Bone marrow (tissue), 2 donors: ENCODE data around the gene SHCBP1L.

Experiments
- DNase-seq, 2 donors: peaks; one replicate each; lab custom pipeline; 2025; lab: John Stamatoyannopoulos, UW

Gene SHCBP1L

DNA sequence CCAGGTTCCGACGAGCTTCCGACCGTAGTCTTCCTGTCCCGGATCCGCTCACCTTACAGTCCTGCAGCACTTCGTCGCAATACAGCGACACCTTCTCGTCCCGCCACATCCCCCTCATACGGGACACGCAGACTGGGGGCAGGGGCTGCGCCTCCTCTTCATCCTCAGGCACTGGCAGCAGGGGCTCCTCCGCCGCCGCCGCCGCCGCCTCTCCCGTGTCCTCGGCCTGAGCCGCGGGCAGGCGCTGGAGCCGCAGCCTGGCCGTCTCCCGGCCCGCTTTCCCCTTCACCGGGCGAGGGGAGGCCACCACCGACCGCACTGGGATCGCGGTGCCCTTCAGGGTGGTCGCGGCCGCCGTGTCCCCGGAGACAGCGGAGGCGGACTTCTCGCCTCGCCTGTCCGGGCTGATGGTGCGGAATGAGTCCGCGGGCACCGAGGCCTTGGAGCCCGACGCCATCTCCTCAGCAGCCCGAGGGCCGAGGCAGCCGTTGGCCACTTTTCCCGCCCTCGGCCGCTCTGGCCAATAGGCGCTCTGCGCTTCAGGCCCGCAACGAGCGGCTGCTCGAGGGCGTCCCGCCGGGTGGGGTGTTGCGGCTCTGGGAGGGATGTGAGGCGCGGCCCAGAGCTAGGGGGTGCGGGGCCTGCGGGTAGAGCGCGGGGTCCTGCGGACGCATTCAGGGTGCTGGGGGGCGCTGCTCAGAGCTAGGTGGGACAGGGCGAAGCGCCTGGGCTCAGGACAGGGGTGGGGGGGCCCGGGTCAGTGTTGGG is at the start of gene SHCBP1L:
Gene SHCBP1L (minus strand): TSS at position 490 of the 768 bp plus-strand sequence. CDS start 33 bp downstream, at position 457.
- DNase-seq: no peak

DNA sequence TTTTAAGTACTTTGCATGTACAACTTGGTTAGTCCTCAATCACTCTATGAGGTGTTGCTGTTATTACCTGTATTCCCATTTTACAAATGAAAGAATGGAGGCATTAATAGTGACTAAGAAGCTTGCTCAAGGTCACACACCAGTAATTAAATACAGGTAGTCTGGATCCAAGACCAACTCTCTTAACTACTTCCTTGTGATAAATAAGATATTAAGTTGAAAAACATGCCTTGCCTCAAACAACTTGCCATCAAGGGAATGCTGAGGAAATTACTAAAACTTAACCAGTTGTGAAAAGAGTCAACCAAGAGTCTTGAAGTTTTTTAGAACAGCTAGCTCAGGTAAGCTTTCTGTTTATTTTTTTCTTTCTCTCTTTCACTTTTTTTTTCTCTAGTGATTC is 49.3 kb upstream of the SHCBP1L start:
- DNase-seq: no peak

DNA sequence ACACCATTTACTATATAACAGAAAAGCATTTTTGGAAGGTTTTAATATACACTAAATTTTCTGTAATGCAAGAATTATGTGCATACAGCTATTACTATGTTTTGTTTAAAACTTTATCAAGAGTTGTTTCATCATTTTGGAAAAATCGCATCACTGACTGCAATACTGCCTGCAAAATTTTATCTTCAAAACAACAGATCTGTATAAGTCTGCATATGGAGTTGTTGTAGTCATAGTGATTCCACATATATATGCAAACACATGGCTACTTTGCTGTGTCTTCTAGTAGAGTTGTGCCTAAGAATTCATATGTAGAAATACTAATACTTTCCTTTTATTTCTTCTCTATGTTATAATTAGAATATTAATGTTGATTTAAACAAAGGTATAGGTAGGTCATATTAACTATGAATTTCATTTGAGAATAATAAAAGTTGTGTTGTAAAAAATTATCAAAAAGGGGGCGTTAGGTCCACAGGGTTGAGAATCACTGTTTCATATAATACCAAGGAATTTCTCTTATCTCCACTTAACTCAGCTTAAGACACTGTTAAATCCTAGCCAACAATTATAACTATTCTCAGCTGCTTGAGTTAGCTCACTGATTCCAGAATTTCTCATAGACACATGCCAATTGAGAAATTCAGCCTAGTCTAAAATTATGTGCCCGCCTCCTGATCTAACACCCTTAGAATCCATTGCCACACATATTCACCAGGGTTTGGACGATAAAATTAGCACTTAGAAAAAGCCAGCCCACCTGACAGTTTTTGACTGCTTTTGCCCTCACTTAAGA is 47.4 kb upstream of the SHCBP1L start:
- DNase-seq: no peak

DNA sequence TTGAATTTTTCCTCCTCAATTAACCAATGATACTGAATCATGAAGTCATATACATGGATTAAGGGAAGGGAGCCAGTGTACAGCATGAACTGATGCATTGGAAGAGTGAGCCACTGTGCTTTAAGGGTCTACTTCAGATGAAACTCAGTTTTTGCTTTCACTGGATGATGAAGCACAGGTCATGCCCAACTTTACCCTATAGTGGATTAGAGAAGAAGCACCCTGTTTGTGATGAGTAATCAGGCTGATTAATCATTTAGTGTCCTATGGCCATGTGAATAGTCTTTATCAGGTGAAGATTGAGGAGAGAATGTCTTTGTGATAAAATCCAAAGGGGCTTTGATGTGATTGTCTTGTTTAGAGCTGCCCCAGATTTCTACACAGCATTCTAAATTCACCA is 45.5 kb upstream of the SHCBP1L start:
- DNase-seq: no peak

DNA sequence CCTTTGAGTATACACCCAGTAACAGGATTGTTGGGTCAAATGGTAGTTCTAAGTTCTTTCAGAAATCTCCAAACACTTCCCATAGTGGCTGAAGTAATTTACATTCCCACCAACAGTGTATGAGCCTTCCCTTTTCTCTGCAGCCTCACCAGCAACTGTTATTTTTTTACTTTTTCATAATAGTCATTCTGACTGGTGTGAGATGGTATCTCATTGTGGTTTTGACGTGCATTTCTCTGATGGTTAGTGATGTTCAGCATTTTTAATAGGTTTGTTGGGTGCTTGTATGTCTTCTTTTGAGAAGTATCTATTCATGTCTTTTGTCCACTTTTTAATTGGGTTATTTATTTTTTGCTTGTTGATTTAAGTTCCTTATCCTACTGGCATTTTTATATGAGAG is 43.9 kb upstream of the SHCBP1L start:
- DNase-seq: no peak

DNA sequence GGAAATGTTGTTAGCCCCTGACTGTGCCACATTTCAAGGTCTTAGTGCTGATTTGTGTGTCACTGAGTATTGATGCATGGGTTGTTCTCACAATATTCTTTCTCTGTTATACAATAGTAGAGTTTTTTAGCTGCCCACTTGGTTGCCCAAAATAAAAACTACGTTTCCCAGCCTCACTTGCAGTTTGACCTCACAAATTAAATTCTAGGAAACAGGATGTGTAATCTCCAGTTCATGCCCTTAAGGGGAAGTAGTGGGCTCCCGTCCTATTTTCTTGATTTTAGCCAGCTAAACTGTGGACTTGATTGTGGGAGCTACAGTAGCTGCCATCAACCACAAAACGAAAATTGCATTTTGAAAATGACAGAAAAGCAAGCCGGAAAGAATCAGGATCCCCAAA is 42.9 kb upstream of the SHCBP1L start:
- DNase-seq: no peak

DNA sequence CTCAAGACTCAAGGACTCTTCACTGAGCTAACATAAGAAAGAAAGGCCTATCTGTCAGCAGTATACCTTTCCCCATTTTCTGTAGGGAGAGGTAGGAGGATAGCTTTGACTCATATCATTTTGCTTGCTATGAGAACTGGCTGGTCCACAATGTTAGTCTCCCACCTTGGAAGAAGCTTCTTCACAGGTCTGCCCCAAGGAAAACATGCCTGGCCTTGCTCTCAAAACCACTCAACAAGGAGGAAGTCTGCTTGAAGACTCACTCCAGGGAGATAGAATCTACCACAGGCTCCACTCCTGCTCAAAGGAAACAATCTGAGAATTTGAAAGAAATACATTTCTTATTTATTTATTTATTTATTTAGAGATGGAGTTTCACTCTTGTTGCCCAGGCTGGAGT is 40.8 kb upstream of the SHCBP1L start:
- DNase-seq: no peak

DNA sequence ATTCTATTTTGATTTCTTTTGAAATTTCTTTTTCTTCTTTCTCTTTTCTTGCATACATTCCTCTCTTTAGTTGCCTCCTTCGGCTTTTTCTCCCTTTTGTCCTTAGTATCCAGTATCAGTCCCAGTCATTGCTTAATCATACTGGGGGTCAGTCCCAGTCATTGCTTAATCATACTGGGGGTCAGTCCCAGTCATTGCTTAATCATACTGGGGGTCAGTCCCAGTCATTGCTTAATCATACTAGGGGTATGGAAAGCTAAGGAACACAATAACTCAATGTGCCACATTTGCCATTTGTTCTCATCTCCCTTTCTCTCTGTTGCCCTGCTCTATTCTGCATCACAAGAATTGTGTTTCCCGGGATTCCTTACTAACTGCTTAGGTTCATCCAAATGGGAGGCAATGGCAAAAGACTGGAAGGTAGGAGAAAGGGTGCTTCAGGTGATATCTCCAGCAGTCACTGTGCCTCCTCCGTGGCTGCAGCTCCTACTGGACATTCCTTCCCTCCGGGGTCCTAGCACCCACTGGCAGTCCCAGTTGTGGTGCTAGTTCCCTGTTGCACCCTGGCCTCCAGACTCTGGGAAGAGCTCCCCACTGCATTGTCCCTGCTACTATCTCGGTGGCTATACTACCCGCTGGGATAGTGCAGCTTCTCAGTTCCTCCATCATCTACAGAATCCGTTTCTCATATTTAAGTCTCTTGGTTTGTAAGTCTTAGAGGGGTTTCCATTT is 37.6 kb upstream of the SHCBP1L start:
- DNase-seq: no peak

DNA sequence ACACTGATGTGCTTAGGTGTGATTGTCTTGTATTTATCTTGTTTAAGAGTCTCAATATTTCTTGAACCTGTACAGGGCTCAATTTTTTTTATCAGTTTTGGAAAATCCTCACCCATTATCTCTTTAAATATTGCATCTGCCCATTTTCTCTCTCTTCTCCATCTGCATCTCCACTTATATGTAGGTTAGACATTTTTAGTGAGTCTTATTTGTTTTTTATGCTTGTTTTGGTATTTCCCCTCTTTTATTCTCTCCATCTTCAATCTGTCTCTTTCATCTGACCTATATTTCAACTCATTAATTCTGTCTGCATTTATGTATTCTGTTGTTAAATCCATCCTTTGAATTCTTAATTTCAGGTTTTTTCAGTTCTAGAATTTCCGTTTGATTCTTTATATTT is 32.9 kb upstream of the SHCBP1L start:
- DNase-seq: no peak

DNA sequence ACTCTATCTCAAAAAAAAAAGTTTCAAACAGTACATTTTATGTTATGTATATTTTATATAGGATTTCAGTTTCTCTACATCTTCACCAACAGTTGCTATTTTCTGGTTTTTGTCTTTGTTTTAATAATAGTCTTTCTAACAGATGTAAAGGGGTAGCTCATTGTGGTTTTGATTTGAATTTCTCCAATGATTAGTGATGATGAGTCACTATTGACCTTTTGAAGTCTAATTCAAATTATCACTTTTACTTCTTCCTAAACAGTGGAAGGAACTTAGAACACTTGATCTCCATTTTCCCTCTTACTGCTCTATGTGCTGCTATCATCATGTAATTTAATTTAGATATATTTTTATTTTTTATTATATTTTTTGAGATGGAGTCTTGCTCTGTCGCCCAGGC is 31.7 kb upstream of the SHCBP1L start:
- no peak for DNase-seq

DNA sequence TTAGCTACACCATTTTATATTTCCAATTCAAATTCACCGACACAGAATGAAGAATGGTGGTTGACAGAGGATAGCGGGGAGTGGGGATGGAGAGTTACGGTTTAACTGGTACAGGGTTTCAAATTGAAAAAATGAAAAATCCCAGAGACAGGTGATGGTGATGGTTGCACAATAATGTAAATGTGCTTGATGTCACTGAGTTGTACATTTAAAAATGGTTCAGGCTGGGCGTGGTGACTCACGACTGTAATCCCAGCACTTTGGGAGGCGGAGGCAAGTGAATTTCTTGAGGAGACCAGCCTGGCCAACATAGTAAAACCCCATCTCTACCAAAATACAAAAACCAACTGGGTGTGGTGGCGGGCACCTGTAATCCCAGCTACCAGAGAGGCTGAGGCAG is 31.2 kb upstream of the SHCBP1L start:
- DNase-seq: no peak

DNA sequence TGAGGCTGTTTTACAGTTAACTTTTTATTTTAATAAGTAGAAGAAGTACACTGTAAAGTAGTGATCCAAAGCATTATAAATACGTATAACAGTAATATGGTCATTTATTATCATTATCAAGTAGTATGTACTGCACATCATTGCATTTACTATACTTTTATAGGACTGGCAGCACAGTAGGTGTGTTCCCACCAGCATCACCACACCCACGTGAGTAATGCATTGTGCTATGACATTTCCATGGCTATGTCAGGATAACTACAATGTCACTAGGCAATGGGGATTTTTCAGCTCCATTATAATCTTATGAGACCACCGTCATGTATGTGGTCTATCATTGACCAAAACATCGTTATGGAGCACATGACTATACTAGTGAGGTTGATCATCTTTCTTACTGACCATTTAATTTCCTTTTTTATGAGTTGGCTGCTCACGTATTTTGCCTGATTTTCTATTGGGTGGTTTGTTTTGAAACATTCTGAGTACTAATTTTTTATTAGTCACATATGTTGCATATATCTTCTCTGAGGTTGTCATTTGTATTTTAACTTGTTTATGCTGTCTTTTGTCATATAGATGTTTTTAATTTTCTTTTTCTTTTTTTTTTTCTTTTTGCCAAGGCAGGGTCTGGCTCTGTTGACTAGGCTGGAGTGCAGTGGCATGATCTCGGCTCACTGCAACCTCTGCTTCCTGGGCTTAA is 25.3 kb upstream of the SHCBP1L start:
- no peak for DNase-seq

DNA sequence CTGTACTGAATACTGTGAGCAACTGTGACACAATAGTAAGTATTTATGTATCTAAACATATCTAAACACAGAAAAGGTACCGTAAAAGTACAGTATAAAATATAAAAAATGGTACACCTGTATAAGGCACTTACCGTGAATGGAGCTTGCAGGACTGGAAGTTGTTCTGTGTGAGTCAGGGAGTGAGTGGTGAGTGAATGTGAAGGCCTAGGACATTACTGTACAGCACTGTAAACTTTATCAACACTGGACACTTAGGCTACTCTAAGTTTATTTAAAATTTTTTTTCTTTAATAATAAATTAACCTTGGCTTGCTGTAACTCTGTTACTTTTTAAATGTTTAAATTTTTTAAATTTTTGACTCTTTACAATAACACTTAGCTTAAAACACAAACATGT is 24.5 kb upstream of the SHCBP1L start:
- no peak for DNase-seq

DNA sequence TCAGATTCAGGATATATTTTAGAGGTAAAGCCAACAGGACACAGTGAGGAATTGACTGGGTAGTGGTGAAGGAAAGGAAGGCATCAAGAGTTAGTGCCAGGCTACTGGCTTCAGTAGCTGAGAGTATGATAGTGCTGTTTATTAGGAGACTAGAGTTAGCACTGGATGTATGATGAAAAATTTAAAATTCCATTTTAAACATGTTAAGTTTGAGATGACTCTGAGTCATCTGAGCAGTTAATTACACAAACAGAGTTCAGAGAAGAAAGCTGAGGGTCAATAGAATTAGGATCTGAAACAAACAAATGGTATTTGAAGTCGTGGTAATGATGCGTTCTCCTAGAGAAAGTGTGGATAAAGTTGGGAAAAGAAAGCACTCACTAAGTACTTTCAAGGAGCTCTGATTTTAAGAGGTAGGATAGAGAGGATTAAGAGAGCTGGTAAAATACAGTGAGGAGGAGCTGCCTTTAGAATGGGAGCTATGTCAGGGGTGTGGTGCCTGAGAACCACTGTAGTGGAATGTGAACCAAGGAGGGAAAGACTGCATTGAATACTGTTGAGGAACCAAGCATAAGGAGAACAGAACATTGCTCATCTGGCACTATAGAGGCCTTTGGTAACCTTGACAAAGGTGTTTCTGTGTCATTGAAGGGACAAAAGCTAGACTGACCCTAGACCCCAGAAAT is 21.7 kb upstream of the SHCBP1L start:
- no peak for DNase-seq

DNA sequence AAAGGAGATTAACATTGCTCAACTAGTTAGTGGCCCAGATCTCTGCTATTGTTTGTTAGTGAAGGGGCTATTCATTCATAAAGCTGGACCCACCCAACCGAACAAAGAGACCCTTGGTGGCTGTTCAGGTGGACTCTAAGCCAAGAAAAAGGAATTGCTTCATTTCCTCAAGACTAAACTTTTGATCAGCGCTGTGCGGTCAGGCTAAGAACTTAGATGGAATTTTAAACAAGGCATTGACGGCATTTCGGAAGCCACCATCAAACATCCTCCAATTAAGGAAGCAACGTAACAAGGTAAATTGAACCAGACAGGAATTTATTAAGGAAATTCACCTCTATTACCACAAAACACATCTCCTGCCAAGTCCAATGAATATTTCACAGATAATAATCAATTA is 19.9 kb upstream of the SHCBP1L start:
- DNase-seq: no peak

DNA sequence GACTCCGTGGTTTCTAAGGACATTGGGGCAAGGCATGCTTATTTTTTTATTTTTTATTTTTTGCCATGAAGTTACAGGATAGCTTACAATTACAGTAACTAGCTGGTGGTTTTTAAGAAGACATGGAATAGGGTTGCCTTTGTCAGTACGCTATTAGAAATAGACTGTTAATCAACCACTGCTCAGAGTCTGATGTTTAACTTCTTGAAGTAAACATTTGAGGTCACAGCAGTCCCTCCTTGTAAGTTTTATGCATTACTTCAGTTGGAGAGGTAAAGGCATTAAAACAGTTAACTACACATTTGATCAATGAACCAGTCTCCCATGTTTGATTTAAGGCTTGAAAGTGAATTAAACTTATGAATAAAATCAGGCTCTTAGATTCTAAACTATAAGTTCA is 19.3 kb upstream of the SHCBP1L start:
- no peak for DNase-seq

DNA sequence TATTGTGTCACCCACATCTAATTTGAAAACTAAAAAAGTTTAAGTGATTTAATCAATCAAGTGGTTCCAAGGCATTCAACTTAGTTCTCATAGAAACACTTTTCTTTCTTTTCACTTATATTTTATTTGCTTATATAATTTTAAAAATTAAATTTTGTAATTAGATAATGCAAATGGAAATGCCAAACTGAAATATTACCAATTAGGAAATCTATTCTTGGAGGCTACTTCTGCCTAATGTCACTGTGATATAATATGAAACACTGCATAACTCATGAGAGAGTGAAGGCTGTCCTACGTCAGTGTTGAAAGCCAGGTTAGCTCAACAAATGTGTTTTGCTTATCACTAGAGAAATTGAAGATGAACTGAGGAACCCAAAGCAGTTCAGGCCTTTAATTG is 18.3 kb upstream of the SHCBP1L start:
- no peak for DNase-seq

DNA sequence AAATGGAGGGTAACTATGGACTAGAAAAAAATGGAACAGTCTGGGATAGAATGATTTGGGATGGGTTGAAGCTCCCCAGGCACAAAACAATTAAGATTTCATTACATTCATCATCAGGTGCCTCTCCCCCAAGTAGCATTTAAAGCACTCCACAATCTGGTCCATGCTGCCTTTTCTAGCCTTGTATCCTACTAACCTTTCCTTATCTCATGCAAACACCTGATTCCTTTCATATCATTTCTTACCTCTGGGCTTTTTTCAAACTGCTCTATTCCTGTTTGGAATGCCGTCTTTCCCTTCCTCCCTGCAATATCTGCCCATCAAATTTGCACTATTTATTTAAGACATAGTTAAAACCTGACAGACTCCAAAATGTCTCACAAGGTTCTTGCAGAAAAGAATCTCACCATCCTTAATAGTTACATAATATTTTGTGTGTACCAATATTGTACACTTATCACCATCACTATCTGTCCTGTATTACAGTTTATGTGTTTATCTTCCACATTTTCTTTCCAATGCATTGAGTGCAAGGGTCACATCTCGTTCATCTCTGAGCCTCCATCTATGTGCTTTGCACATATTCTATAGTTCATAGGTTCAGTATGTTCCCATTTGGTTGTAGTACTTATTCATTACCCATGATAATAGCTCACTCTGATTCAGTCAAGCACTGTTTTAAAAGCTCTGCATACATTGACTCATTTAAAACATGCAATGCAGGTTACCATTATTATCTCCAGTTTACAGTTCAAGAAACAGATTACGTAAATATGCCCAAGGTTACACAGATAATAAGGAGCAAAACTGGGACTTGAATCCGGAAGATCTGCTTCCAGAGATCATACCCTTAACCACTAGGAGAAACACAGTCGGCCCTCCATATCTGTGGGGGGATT is 16.1 kb upstream of the SHCBP1L start:
- DNase-seq: no peak

DNA sequence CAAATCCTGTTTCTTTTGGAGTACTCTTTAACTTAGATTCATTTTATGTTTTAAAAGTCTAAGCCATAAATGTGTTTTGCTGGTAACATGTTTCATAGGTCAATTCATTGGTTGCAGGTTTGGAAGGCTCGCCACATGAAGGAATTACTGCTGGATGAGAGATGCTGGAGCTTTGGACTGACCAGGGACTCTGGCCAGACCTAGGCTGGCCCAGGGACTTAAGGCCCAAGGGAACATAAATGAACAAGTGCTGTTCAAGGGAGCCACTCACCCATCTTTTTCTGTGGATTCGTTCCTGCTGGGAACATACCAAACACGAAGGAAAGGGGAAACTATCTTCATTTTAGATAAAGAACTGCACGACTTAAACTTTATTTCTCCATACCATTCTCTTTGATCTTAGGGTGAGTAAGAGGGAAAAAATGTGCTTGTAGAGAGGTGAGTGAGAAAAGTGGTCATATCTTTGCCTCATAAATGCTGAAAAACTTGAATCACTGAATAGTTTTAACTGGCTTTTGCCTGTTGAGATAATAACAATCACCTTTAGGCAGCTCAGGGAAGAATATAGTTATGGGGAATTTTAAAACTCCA is 15.3 kb upstream of the SHCBP1L start:
- no peak for DNase-seq

DNA sequence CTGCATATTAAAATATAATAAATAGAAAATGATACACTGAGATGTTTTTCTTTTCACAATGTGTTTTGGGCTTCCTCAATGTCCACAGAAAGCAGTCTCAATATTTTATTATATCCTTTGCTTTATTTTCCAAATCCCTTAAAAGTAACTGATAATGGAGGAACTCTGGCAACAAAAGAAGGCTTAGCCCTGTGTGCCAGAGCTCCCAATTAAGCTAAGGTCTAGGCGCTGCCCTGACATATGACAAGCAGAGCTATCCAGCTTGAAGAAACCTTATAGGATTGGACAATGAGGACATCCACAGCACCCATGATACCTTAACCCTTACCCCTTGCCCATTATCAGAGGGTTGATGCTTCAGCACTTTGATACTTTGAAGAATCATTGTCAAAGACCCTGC is 12.9 kb upstream of the SHCBP1L start:
- DNase-seq: no peak
